Lower leg skin (tissue), 4 donors: Measurements from ENCODE around the gene DHRS11. TPM values are rescaled to one million over a fixed set of nuclear protein-coding genes. Genes with fewer than 3 reads are reported as not detected.

Experiments
- DNase-seq, 2 donors: peaks; one replicate each; pipeline ENCODE4 v3.0.0-alpha.2; 2019; ENCODE audit warnings: low spot score in 2 of 2
- H3K4me3 ChIP-seq: fragments of 200-600 bp; sonication (generic); 2 replicates; pipeline ENCODE4 v1.5.1; 2017; ENCODE audit warnings: mild to moderate bottlenecking, low read depth; ENCODE audit not compliant: poor library complexity, severe bottlenecking
- POLR2A ChIP-seq, 2 donors: fragments of 450-650 bp; IDR thresholded peaks; one replicate each; pipeline ENCODE4 v1.6.1; 2016 to 2017; ENCODE audit warnings: antibody characterized with exemption in 2 of 2, mild to moderate bottlenecking in 1 of 2, moderate library complexity in 1 of 2
- WGBS, 2 donors: methylation state at CpG; one replicate each; pipeline ENCODE4 v1.1.5; 2018; 5-methylcytosine and 5-hydroxymethylcytosine counted together
- intact Hi-C: fragments of 100-400 bp; cut with DNase I; formaldehyde crosslinking; loops from one replicate; pipeline ENCODE4 v1.15.0; 2023; ENCODE audit warnings: low total_unique reads
- total RNA-seq, 4 donors: library from RNA; depleted of rRNA; stranded (reverse); fragments of >200 nt; gene quantifications; one replicate each; pipeline ENCODE4 v1.1.0, GENCODE V29; 2016
- TF ChIP-seq, protein P1 (sequence below), 3 donors: fragments of 450-650 bp; IDR thresholded peaks; one replicate each; pipeline ENCODE4 v1.5.1; 2016; ENCODE audit warnings: antibody characterized with exemption in 3 of 3, mild to moderate bottlenecking in 3 of 3, moderate library complexity in 2 of 3

DHRS11 gene
- total RNA-seq, 4 donors from 2014 or later = 11.3 to 21.1 (median 14.9) TPM

DNA sequence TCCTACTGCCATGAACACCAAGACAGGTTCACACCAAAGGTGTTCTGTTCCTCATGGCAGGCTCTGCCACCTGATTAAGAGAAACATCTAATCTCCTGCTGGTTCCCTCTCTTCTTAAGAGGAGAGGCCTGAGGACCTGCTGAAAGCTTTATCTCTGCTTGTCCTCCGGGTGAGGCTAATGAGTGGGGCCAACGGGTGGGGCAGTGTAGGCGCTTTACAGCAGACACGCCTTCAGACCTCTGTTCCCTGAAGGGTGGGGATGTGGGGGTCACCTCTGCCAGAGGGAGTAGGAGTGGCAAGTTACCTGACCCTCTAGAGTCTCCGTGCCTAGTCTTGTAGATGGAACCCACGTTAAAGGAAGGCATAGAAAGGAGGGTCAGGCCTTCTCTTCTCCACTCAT, 5.5 kb downstream of the DHRS11 start:
- intact Hi-C loops = no loop called here
- no peak overlapping the region for H3K4me3 ChIP-seq
- 69 to 76% methylated on average over 6 of the region's 6 CpGs for WGBS, 2 donors
- no peak for TF ChIP-seq POLR2A (IDR thresholded peaks at IDR 0.05)
- TF ChIP-seq, protein P1, sequence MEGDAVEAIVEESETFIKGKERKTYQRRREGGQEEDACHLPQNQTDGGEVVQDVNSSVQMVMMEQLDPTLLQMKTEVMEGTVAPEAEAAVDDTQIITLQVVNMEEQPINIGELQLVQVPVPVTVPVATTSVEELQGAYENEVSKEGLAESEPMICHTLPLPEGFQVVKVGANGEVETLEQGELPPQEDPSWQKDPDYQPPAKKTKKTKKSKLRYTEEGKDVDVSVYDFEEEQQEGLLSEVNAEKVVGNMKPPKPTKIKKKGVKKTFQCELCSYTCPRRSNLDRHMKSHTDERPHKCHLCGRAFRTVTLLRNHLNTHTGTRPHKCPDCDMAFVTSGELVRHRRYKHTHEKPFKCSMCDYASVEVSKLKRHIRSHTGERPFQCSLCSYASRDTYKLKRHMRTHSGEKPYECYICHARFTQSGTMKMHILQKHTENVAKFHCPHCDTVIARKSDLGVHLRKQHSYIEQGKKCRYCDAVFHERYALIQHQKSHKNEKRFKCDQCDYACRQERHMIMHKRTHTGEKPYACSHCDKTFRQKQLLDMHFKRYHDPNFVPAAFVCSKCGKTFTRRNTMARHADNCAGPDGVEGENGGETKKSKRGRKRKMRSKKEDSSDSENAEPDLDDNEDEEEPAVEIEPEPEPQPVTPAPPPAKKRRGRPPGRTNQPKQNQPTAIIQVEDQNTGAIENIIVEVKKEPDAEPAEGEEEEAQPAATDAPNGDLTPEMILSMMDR (IDR thresholded peaks at IDR 0.05) = no peak
- peak in 1 of 2 donors; percentile 68 for DNase-seq

DNA sequence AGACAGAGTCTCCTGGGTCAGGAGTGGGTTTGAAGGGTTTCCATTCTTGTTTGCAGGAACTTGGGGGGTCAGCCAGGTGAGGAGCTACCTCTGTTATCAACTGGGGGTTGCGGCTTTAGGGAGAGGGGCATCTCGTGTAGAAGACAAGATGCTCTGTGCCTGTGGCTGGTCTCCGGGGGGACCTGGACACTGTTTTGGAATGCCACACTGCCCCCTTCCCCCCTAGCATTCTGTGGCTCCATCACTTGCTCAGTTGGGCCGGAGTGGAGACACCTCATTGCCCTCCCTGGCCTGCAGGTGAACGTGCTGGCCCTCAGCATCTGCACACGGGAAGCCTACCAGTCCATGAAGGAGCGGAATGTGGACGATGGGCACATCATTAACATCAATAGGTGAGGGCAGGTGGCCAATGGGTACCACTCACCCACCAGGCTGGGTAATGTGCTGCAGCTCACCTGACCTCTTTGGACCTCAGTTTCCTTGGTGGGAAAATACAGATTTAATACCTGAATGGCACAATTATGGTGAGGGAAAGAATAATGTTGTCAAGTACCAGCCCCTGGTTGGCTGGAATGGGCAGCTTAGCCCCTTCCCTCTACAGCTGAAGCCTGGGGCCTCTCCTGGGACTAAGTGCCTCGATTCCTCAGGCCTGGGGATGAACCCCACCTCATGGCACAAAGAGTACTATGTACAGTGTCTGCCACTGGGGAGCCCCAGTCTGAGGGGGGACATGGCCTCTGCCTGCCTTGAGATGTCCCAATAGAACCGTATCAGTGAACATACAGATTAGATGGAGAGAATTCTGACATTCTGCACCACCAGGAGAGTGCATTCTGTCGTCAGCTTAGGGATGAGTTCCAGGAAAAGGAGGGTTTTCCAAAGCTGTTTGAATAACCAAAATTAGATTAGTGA, 6.4 kb downstream of the DHRS11 start:
- WGBS, 2 donors = 91 to 93% methylated on average over 11 of the region's 11 CpGs
- DNase-seq = peak in 1 of 2 donors; percentile 58
- intact Hi-C loops = no loop called here
- no peak overlapping the region for H3K4me3 ChIP-seq
- TF ChIP-seq, protein P1 (IDR thresholded peaks at IDR 0.05) = no peak
- TF ChIP-seq POLR2A (IDR thresholded peaks at IDR 0.05) = no peak

DNA sequence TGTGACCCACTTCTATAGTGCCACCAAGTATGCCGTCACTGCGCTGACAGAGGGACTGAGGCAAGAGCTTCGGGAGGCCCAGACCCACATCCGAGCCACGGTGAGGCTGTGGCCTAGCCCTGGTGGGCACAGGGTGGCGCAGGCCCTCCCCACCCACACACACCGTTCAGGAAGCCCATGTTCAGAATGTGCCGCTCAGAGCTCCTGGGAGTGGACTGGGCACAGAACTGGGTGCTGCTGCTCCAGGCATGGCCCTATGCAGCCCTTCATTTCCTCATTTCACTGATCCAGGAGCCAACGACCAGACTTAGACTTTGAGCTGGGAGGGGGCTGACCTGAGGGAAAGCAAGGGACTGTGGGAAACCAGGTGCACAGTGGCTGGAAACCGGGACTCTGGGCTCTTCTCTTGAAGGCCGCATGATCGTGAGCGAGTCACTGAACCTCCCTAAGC, 7.3 kb downstream of the DHRS11 start:
- no peak overlapping the region for H3K4me3 ChIP-seq
- TF ChIP-seq, protein P1 (IDR thresholded peaks at IDR 0.05) = no peak
- no peak for TF ChIP-seq POLR2A (IDR thresholded peaks at IDR 0.05)
- WGBS, 2 donors = 90 to 93% methylated on average over 13 of the region's 13 CpGs
- DNase-seq = peak in 1 of 2 donors; percentile 67
- intact Hi-C loops = no loop called here

DNA sequence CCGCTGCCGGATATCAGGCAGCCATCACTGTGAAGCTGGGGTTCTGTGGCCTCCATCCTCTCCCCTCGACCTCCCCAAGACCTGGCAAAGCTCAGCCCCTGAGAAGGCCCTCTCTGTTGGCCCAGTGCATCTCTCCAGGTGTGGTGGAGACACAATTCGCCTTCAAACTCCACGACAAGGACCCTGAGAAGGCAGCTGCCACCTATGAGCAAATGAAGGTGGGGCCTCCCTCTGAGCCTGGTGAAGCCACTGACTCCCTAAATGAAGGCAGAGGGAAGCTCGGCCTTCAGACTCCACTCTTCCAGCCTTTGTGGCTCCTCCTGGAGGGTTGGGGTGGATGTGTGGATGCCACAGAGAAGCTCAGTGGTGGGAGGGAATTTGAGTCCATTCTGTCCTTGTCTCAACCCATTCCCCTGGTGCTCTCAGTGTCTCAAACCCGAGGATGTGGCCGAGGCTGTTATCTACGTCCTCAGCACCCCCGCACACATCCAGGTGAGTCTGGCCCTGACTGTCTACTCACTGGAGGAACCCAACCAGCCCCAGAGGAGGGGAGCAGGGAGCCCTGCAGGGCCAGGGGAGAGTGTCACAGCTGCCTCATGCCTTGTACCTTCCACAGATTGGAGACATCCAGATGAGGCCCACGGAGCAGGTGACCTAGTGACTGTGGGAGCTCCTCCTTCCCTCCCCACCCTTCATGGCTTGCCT, 8.0 kb downstream of the DHRS11 start:
- WGBS, 2 donors = 89 to 93% methylated on average over 11 of the region's 11 CpGs
- no peak overlapping the region for H3K4me3 ChIP-seq
- DNase-seq = peak in 1 of 2 donors; percentile 75
- TF ChIP-seq, protein P1 (IDR thresholded peaks at IDR 0.05) = no peak
- TF ChIP-seq POLR2A (IDR thresholded peaks at IDR 0.05) = no peak
- intact Hi-C loops = no loop called here

DNA sequence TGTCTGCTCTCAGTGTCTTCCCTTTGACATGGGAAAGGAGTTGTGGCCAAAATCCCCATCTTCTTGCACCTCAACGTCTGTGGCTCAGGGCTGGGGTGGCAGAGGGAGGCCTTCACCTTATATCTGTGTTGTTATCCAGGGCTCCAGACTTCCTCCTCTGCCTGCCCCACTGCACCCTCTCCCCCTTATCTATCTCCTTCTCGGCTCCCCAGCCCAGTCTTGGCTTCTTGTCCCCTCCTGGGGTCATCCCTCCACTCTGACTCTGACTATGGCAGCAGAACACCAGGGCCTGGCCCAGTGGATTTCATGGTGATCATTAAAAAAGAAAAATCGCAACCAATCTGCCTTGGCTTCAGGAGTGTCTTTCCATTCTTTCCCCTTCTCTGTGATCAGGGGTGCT, 8.8 kb downstream of the DHRS11 start:
- H3K4me3 ChIP-seq = no peak overlapping the region
- no peak for TF ChIP-seq POLR2A (IDR thresholded peaks at IDR 0.05)
- TF ChIP-seq, protein P1 (IDR thresholded peaks at IDR 0.05) = no peak
- WGBS, 2 donors = 67 to 73% methylated on average over 3 of the region's 3 CpGs
- intact Hi-C loops = no loop called here
- DNase-seq = peak in 1 of 2 donors; percentile 77
